ENCODE measurements around the gene SLC41A3. TPM values are rescaled to one million over a fixed set of nuclear protein-coding genes. Genes with fewer than 3 reads are reported as not detected.

SLC41A3 gene
- total RNA-seq, 1 experiment from 2014 or later, result 35.5 TPM

DNA sequence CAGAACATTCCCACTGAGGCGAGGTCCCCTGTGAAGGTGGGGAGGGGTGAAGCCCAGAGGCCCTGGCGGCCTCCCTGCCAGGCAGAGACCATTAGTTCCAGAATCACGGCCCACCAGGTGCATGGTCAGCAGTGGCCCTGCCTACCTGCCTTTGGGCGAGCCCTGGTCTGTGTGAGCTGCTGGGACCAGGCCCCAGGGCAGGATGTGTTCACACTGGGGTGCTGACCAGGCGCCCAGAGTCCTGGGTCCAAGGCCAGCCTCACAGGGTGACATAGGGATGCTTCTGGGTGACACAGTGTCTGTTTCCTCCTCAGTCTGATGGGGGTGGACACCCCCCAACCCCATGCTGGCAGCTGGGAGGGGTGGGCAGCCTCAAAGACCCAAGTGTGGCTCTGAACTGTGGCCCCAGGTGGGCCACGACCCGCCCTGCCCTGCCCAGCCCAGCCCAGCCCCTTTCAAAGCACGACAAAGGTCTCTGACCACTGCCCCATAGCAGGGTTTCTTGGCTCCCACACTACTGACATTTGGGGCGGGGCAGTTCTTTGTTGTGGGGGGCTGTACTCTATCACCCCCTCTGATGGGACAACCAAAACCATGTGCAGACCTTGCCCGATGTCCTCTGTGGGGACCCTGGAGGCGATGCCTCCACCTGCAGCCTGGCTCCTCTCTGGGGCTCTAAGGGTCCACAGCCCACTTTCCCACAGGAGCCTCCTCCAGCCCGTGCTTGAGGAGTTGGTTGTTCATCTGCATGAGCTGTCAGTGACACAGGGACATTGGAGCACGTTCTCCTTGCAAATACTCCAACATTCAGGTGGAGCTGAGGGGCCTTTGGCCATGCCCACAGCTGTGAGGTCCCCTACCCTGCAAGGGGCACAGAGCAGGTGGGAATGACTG lies 44.8 kb upstream of the SLC41A3 start:
- H2BK12ac ChIP-seq (ENCODE audit: insufficient read length, low read depth, low read length), result no peak overlapping the region
- H2BK120ac ChIP-seq (ENCODE audit: low read depth, low read length, poor library complexity, severe bottlenecking), result no peak overlapping the region
- TF ChIP-seq, protein P1, sequence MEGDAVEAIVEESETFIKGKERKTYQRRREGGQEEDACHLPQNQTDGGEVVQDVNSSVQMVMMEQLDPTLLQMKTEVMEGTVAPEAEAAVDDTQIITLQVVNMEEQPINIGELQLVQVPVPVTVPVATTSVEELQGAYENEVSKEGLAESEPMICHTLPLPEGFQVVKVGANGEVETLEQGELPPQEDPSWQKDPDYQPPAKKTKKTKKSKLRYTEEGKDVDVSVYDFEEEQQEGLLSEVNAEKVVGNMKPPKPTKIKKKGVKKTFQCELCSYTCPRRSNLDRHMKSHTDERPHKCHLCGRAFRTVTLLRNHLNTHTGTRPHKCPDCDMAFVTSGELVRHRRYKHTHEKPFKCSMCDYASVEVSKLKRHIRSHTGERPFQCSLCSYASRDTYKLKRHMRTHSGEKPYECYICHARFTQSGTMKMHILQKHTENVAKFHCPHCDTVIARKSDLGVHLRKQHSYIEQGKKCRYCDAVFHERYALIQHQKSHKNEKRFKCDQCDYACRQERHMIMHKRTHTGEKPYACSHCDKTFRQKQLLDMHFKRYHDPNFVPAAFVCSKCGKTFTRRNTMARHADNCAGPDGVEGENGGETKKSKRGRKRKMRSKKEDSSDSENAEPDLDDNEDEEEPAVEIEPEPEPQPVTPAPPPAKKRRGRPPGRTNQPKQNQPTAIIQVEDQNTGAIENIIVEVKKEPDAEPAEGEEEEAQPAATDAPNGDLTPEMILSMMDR (conservative IDR thresholded peaks at IDR 0.05), result no peak
- no peak overlapping the region for H3K56ac ChIP-seq (ENCODE audit: insufficient read length, low read depth, low read length)
- no peak overlapping the region for H4K8ac ChIP-seq (replicated peaks; ENCODE audit: insufficient read length, low read depth, low read length)
- H3K23ac ChIP-seq (ENCODE audit: insufficient read length, low read depth, low read length), result no peak overlapping the region
- H3K27me3 Mint-ChIP-seq (ENCODE audit: low read depth), result peaks cover 8% of the 10 kb centered on the region
- H4K5ac ChIP-seq (ENCODE audit: insufficient read length, low read depth, low read length), result no peak overlapping the region
- WGBS (ENCODE audit: extremely low coverage, insufficient read length, low lambda C conversion rate), result no CpG with 5 or more reads among the region's 13 CpGs
- no peak overlapping the region for H4K91ac ChIP-seq (ENCODE audit: insufficient read length, low read depth, low read length)
- peaks cover 3% of the 10 kb centered on the region; the same call in 1 of the 2 replicates for H3K4me1 ChIP-seq (ENCODE audit: insufficient read depth, low read length)
- H2BK15ac ChIP-seq (ENCODE audit: low read depth, low read length), result no peak overlapping the region; the same call in 1 of the 2 replicates
- no peak overlapping the region for H3K14ac ChIP-seq (ENCODE audit: insufficient read depth, low read length)
- no peaks in the 10 kb centered on the region for H3K79me1 ChIP-seq (ENCODE audit: insufficient read depth, low read depth, low read length, poor library complexity, severe bottlenecking)
- no peak overlapping the region for H3K4ac ChIP-seq (ENCODE audit: low read depth, low read length)
- no peaks in the 10 kb centered on the region for H3K27me3 ChIP-seq (ENCODE audit: insufficient read depth, low read length)
- peak; percentile 19 for DNase-seq
- no peak overlapping the region for H3K27ac Mint-ChIP-seq
- peaks cover 24 to 35% of the 10 kb centered on the region in 2 experiments for H3K4me1 Mint-ChIP-seq
- H3K23me2 ChIP-seq (ENCODE audit: insufficient read length, low read depth, low read length, poor library complexity, severe bottlenecking), result no peaks in the 10 kb centered on the region
- H3K36me3 Mint-ChIP-seq (ENCODE audit: insufficient read depth in 1 of 3, low read depth in 3 of 3), result no peaks in the 10 kb centered on the region
- H3K79me2 ChIP-seq (ENCODE audit: insufficient read depth, low read length), result no peaks in the 10 kb centered on the region
- H2AK5ac ChIP-seq (ENCODE audit: insufficient read length, low read length), result no peak overlapping the region
- no peak overlapping the region for H3K4me3 Mint-ChIP-seq
- no peak overlapping the region for H3K27ac ChIP-seq (ENCODE audit: insufficient read length, low read depth, low read length)
- H2AFZ ChIP-seq (ENCODE audit: low read length), result no peak overlapping the region
- no peak overlapping the region for H3K18ac ChIP-seq (ENCODE audit: insufficient read length, low read depth, low read length)
- no peak overlapping the region for H2BK5ac ChIP-seq (ENCODE audit: insufficient read length, low read length)
- no peaks in the 10 kb centered on the region for H3K9me3 ChIP-seq (ENCODE audit: control insufficient read depth, low read depth, low read length)
- H2BK20ac ChIP-seq (ENCODE audit: low read depth, low read length, poor library complexity, severe bottlenecking), result no peak overlapping the region
- no peak overlapping the region for H3K9ac ChIP-seq (ENCODE audit: extremely low read depth, insufficient read length, low read length)
- no peak overlapping the region for H3K4me2 ChIP-seq (ENCODE audit: insufficient read depth, insufficient read length, low read length)
- H3K9me3 Mint-ChIP-seq, result no peaks in the 10 kb centered on the region
- no peaks in the 10 kb centered on the region for H4K20me1 ChIP-seq (ENCODE audit: control insufficient read depth, insufficient read depth, insufficient read length)
- no peak overlapping the region for H3T11ph ChIP-seq (ENCODE audit: low read length)
